HG03520 (cell line): ENCODE data around the gene CDC45.

ENCODE experiments used
- ATAC-seq: cut with Tn5 transposase; IDR thresholded peaks from one replicate; pipeline ENCODE4 v1.9.1; 2021; ENCODE audit warnings: mild to moderate bottlenecking, moderate library complexity; ENCODE audit not compliant: unreplicated experiment

CDC45 gene

GRCh38 chr22:19554834-19555404 lies 75.2 kb downstream of the CDC45 start:
- no peak for ATAC-seq

- no peak for ATAC-seq
These were observed 75.9 kb downstream of the CDC45 start for GRCh38 chr22:19555651-19556050.

- no peak for ATAC-seq
These were observed 77.3 kb downstream of the CDC45 start for GRCh38 chr22:19556963-19557545.

- ATAC-seq: no peak
These were observed 79.6 kb downstream of the CDC45 start for GRCh38 chr22:19559324-19559811.

- no peak for ATAC-seq
These were observed 80.2 kb downstream of the CDC45 start for GRCh38 chr22:19559956-19560355.

GRCh38 chr22:19565382-19566278 lies 85.9 kb downstream of the CDC45 start:
- ATAC-seq: no peak

GRCh38 chr22:19566279-19567156 lies 86.8 kb downstream of the CDC45 start:
- no peak for ATAC-seq

- ATAC-seq: no peak
These were observed 87.7 kb downstream of the CDC45 start for GRCh38 chr22:19567157-19568009.

- no peak for ATAC-seq
These were observed 88.9 kb downstream of the CDC45 start for GRCh38 chr22:19568337-19569275.

GRCh38 chr22:19569276-19569640 lies 89.5 kb downstream of the CDC45 start:
- no peak for ATAC-seq

GRCh38 chr22:19569976-19570375 lies 90.3 kb downstream of the CDC45 start:
- no peak for ATAC-seq
